ENCODE results near the gene CMIP. TPM values are rescaled to one million over a fixed set of nuclear protein-coding genes. Genes with fewer than 3 reads are reported as not detected.
A peak's percentile ranks its signal among the peaks of the same experiment; 100 is the strongest.

CMIP gene
- total RNA-seq, 1 donor from 2014 or later = 45.8 TPM

DNA sequence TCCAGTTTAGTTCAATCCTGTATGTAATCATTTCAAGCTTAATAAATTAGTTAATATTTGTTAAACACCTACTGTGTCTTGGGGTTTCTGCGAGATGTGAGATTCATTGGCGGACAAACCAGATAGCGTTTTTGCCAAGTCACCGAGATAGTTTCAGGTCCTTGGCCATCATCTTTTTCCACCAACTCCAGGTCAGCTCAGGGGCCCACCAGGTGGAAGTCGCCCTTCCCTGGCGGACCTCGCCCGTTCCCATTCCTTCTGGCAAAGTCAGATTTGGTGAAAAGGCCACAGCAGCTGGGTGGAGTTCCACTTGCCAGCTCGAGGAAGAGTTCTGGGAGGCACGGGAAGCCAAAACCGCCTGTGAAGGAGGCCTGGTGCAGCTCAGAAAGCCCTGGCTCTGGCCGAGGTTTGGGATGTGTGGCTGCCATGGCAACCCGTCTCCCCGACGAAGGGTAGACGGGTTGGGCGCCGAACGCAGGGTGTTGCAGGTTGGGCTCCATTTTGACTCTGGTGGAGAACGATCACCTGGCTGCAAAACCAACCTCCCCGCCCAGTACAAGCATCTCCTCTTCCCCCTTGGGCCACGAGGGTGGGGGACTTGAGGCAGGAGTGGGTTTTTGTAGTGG lies 39.5 kb downstream of the CMIP start:
- no peak for DNase-seq (ENCODE audit: low spot score)
- Mint-ChIP-seq H3K4me3 (no peak overlapping the region), H3K9me3 (no peaks in the 10 kb centered on the region), H3K4me1 (ENCODE audit: low read depth) (peaks cover 40% of the 10 kb centered on the region), H3K27me3 (ENCODE audit: insufficient read depth) (no peaks in the 10 kb centered on the region), H3K36me3 (ENCODE audit: low read depth) (peaks cover 17% of the 10 kb centered on the region), H3K27ac (no peak overlapping the region)
- intact Hi-C loops (cut with micrococcal nuclease) = no loop called here

DNA sequence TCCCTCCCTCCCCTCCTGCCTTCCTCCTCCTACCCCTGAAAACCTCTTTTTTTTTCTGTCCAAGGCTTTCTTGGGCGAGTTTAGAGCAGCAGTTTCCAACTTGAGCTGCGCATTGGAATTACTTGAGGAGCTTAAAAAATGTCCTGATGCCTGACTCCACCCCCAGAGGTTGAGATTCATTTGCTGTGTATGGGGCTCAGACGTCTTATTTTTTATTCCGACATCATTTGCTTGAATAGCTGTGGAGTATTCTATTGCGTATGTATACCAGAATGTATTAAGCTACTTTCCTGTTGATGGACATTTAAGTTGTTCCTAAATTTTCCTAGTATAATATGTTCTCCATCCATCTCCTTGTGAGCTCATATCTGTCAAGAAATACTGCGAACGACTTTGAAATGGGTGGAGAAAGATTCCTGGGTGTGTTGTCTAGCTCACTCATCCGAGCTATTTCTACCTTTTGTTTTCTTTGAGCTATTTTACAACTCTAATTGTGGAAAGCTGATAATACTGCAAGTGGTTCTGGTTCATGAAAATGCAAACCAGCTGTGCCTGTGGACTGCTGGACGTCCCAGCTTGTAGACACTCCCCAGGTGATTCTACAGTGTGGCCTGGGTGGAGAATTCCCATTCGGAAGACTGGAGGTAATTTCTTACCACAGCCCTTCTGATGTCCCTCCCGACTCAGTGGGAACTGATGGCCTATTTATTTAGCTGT lies 40.5 kb downstream of the CMIP start:
- Mint-ChIP-seq H3K4me3 (no peak overlapping the region), H3K27me3 (ENCODE audit: insufficient read depth) (no peaks in the 10 kb centered on the region), H3K9me3 (no peaks in the 10 kb centered on the region), H3K4me1 (ENCODE audit: low read depth) (peaks cover 31% of the 10 kb centered on the region), H3K27ac (no peak overlapping the region), H3K36me3 (ENCODE audit: low read depth) (peaks cover 10% of the 10 kb centered on the region)
- intact Hi-C loops (cut with micrococcal nuclease) = no loop called here
- DNase-seq (ENCODE audit: low spot score) = no peak

DNA sequence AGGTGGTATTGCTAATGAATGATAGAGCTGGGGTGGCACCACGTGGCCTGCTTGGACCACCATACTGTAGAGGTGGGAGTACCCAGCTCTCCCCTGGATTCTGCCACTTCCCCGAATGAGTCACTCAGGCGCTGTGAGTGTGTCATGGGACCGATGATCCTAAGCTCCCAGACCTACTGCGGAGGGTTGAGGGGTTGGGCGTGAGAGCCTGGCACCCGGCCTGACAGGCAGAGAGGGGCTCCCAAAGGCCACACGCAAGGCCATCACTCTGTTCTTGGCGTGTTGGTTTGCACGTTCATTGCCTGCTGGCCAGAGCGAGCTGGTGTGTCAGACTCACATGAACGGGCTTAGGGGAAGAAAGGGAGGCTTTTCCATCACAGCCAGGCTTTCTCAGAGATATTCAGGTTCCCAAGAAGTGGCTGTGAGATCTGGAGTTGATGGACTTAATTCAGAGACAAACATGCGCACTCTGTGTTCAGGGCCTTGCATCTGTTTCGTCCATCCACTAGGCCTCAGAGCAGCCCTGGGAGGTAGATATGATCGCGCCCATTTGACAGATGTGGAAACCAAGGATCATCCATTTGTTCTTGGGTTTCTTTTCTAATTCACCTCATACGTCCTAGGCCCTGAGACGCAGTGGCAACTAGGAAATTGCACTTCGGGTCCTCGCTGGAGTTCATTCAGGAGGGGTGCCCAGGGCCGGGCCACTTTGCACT lies 41.4 kb downstream of the CMIP start:
- intact Hi-C loops (cut with micrococcal nuclease) = no loop called here
- Mint-ChIP-seq H3K27me3 (ENCODE audit: insufficient read depth) (no peaks in the 10 kb centered on the region), H3K27ac (no peak overlapping the region), H3K4me3 (no peak overlapping the region), H3K9me3 (no peaks in the 10 kb centered on the region), H3K36me3 (ENCODE audit: low read depth) (peaks cover 10% of the 10 kb centered on the region), H3K4me1 (ENCODE audit: low read depth) (peaks cover 25% of the 10 kb centered on the region)
- no peak for DNase-seq (ENCODE audit: low spot score)

DNA sequence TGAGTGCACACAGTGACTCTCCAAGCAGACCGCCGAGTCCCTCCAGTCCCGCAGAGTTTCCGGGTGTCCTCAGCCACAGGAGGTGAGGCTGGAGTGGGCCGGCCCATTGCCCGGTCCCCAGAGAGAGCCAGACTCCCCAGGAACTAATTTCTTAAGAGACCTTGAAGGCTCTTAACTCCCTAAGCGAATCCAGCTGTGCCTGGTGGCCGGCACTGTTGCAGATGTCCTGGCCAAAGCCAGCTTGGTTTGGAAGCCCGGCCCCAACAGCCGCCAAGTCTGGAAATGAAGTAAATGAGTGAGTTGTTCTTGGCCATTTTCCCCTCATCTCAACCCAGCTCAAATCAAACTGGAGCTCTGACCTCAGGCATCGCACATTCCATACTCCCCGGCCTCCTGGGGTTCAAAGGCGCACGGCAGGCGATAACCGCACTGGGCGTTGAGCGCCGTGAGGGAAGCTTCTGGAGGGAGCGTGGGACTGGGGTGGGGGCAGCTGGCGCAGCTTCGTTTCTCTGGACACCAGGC lies 42.0 kb downstream of the CMIP start:
- Mint-ChIP-seq H3K4me1 (ENCODE audit: low read depth) (peaks cover 19% of the 10 kb centered on the region), H3K27ac (no peak overlapping the region), H3K4me3 (no peak overlapping the region), H3K36me3 (ENCODE audit: low read depth) (peaks cover 10% of the 10 kb centered on the region), H3K27me3 (ENCODE audit: insufficient read depth) (no peaks in the 10 kb centered on the region), H3K9me3 (no peaks in the 10 kb centered on the region)
- intact Hi-C loops (cut with micrococcal nuclease) = no loop called here
- no peak for DNase-seq (ENCODE audit: low spot score)

DNA sequence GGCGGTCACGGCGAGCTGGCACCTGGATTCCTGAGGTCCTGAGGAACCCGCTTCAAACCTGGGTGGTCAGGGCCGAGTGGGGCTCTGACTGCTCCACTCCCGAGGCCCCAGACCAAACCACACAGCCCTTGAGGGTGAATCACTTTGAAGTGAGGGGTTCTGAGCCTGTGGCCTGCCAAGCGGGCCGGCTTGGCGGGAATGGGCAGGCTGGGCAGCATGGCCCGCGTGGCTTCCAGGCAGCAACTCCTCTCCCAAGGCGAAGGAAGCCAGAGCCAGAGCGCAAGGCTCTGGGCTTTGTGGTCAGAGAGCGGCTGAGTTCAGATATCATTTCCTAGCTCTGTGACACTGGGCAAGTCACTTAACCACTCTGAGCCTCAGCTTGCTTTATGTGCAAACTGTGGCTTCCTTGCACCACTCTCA lies 42.7 kb downstream of the CMIP start:
- intact Hi-C loops (cut with micrococcal nuclease) = no loop called here
- no peak for DNase-seq (ENCODE audit: low spot score)
- Mint-ChIP-seq H3K27me3 (ENCODE audit: insufficient read depth) (no peaks in the 10 kb centered on the region), H3K4me1 (ENCODE audit: low read depth) (peaks cover 11% of the 10 kb centered on the region), H3K4me3 (no peak overlapping the region), H3K9me3 (no peaks in the 10 kb centered on the region), H3K27ac (no peak overlapping the region), H3K36me3 (ENCODE audit: low read depth) (peaks cover 8% of the 10 kb centered on the region)

DNA sequence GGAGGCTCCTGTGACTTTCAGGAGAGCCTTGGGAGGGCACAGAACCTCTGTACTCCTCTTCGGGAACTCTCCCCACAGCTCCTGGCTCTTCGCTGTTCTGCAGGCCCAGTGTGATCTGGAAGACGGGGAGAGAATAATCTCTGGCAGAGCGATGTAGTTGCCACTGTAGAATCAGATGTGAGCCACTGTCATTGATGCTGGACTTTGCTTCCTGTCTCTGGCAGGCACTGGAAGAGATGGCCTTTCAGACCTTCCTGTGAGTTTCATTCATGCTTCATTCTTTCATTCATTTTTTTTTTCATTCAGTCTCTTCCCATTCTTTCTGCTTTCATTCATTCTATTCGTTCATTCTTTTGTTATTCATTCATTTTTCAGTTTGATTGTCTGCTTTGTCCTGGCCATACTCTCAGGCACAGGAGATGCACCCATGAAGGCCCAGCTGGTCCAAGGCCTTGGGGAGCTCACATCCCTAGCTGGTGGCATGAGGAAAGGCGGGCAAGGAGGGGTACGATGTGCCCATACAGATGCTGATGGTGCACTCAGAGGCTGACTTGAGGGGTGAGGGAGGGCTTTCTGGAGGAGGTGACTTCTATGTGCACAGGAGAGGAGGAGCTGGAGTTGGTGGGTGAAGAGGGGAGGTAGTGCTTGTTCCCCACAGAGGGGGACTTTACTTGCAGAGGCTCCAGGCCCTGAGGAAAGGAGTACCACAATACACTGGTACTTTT lies 44.2 kb downstream of the CMIP start:
- no peaks in the 10 kb centered on the region for H3K27me3 Mint-ChIP-seq (ENCODE audit: insufficient read depth)
- peaks cover 5% of the 10 kb centered on the region for H3K4me1 Mint-ChIP-seq (ENCODE audit: low read depth)
- no peaks in the 10 kb centered on the region for H3K9me3 Mint-ChIP-seq
- DNase-seq (ENCODE audit: low spot score) = no peak
- no peak overlapping the region for H3K4me3 Mint-ChIP-seq
- no peaks in the 10 kb centered on the region for H3K36me3 Mint-ChIP-seq (ENCODE audit: low read depth)
- intact Hi-C loops (cut with micrococcal nuclease) = no loop called here
- no peak overlapping the region for H3K27ac Mint-ChIP-seq

DNA sequence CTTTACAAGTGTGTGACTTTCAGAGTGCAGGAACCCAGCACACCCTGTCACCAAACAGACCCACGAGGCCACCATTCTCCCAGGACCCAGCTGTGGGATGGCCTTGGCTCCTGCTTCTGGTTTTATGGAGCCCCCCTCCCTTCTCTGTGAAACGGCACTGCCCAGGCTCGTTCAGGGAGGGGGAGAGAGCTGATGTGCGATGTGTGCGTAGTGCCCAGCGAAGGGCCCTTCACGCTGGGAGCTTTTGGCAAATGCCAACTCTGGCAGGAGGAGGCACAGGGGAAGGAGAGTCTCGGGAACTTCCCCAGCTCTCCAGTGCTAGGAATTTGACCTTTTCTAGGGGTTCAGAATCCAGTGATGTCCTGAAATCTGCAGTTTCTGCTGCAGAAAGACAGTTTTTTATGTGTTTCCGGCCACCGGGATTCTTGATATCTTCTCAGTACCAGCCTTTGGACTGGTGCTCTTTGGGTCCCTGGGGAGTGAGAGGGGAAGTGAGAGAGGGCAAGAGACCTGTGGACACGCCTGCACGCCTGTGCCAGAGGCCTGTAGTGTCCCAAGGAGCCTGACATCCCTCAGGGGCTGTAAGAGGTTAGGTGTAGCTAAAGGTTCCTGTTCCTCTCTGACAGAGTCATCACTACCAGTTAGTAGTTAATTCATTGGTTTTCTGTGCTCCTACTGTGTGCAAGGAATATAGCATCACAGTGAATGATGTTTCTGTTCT lies 45.1 kb downstream of the CMIP start:
- intact Hi-C loops (cut with micrococcal nuclease) = no loop called here
- H3K9me3 Mint-ChIP-seq = no peaks in the 10 kb centered on the region
- no peak overlapping the region for H3K4me3 Mint-ChIP-seq
- H3K4me1 Mint-ChIP-seq (ENCODE audit: low read depth) = peaks cover 5% of the 10 kb centered on the region
- H3K36me3 Mint-ChIP-seq (ENCODE audit: low read depth) = no peaks in the 10 kb centered on the region
- no peaks in the 10 kb centered on the region for H3K27me3 Mint-ChIP-seq (ENCODE audit: insufficient read depth)
- no peak overlapping the region for H3K27ac Mint-ChIP-seq
- DNase-seq (ENCODE audit: low spot score) = no peak

DNA sequence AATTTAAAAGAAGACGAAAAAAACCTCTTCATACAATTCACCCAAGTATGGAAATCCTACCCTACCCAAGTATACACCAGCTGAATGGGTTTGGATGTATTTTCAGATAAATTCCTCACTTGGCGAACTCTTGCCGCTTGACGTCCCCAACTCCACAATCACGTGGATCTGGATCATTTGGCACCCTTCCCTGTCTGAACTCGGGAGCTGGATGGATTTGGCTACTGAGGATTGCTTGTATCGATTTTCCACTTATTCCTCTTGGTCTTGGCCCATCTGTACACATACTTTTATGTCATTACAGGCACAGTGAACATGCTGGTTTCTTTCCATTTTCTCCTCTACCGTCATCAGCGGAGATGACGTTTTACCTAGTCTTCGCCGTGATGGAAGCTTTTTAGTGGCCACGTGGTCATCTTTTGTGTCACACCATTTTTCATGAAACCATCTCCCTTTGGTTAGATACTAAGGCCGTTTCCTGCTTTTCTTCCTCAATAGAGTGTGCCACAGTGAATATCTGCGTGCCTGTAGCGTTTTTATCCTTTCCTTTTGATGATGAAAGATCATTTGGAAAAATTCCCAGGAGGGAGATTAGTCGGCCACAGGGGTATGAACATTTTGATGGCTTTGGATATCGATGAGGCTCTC lies 47.1 kb downstream of the CMIP start:
- H3K36me3 Mint-ChIP-seq (ENCODE audit: low read depth) = no peaks in the 10 kb centered on the region
- H3K9me3 Mint-ChIP-seq = no peaks in the 10 kb centered on the region
- H3K27ac Mint-ChIP-seq = no peak overlapping the region
- no peak for DNase-seq (ENCODE audit: low spot score)
- H3K27me3 Mint-ChIP-seq (ENCODE audit: insufficient read depth) = no peaks in the 10 kb centered on the region
- no peak overlapping the region for H3K4me3 Mint-ChIP-seq
- peaks cover 5% of the 10 kb centered on the region for H3K4me1 Mint-ChIP-seq (ENCODE audit: low read depth)
- intact Hi-C loops (cut with micrococcal nuclease) = no loop called here

DNA sequence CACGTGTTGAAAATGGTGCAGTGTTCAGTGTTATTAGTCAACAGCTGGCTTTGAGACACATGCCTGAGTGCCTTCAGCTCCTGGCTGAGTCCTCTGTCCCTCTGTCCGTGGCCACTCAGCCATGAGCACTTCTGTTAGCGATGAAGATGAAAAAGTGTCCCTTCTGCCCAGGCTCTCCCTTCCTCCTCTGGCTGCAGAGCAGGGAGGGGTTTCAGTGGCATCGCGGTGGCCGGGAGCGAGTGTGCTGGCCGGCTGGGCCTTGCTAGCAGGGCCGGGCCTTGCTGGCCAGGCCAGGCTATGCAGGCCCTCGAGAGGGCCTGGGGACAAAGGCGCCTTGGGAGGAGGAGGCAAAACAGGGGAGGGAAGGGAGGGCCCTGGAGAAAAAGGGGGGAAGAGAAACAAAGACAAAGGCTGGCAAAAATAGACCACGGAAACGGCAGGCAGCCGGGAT lies 47.7 kb downstream of the CMIP start:
- Mint-ChIP-seq H3K4me1 (ENCODE audit: low read depth) (peaks cover 5% of the 10 kb centered on the region), H3K9me3 (no peaks in the 10 kb centered on the region), H3K27ac (no peak overlapping the region), H3K36me3 (ENCODE audit: low read depth) (no peaks in the 10 kb centered on the region), H3K4me3 (no peak overlapping the region), H3K27me3 (ENCODE audit: insufficient read depth) (no peaks in the 10 kb centered on the region)
- no peak for DNase-seq (ENCODE audit: low spot score)
- intact Hi-C loops (cut with micrococcal nuclease) = no loop called here

DNA sequence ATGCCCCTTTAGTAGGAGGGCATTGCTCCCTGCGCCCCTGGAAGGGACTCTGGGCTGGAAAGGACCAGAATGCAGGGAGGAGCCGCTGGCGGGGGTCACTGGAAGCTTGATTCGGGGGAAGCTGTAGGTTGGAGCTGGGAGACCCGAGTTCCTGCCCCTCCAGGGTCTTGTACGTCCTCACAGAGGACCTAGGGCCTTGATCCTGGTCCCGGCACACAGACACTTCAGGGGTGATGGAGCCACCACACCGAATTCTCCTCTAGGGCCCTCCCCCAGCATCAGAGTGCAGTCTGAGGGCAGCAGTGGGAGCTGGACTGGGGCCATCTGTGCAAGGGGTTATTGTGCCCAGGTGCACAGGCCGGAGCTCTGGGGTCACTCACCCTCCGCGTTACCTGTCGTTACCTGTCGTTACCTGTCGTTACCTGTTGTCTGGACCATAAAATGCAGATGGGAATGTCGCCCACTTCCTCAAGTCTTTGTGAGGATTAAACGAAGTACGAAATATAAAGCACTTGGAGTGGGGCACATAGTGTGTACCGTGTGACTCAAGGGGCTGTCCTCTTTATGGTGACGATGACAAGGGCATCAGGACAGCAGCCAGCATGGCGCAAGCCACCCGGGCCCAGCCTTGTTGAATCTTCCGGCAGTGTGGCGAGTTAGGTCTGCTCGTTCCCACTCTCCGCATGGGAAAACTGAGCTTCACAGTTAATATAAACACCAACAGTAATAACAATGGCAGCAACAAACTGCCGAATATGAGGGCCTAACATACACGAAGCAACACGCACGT lies 48.6 kb downstream of the CMIP start:
- H3K4me1 Mint-ChIP-seq (ENCODE audit: low read depth) = peaks cover 12% of the 10 kb centered on the region
- intact Hi-C loops (cut with micrococcal nuclease) = no loop called here

DNA sequence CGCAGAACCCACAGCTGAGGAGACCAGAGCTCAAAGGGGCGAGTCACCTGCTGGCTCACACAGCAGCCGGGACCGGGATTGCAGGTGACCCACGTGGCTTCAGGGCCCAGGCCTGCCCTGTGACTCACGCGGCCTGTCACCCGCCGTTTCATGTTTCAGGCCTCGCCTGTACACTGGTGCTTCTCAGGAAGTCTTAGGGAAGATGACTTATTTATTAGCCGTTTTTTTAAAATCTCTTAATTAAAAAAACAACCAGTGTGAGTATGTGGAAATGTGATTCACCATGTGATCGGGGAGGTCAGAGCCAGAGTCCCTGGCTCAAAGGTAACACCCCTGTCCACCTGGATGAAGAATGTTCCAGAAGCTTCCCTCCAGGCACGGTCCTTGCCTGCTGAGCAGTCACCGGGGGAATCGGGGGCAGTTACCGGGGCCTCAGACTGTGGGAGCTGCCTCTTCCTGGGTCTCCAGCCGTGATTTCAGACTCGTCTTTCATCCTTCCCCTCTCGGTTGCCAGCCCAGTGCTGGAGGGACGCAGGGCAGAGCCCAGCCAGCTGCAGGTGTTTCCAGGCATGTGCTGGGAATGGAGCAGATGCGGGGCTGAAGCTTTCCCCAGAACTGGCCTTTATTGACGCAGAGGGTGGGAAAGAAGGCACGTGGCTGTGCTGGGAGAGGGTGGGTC lies 49.3 kb downstream of the CMIP start:
- Mint-ChIP-seq H3K4me3 (no peak overlapping the region), H3K9me3 (no peaks in the 10 kb centered on the region), H3K27me3 (ENCODE audit: insufficient read depth) (no peaks in the 10 kb centered on the region), H3K36me3 (ENCODE audit: low read depth) (peaks cover 2% of the 10 kb centered on the region), H3K27ac (peak overlapping the region; percentile 1), H3K4me1 (ENCODE audit: low read depth) (peaks cover 14% of the 10 kb centered on the region)
- intact Hi-C loops (cut with micrococcal nuclease) = no loop called here
- no peak for DNase-seq (ENCODE audit: low spot score)

More for the DNA sequence above, 48.6 kb downstream of the CMIP start:
- H3K27ac Mint-ChIP-seq = peak overlapping the region; percentile 1
- no peak overlapping the region for H3K4me3 Mint-ChIP-seq
- no peaks in the 10 kb centered on the region for H3K36me3 Mint-ChIP-seq (ENCODE audit: low read depth)
- H3K27me3 Mint-ChIP-seq (ENCODE audit: insufficient read depth) = no peaks in the 10 kb centered on the region
- no peaks in the 10 kb centered on the region for H3K9me3 Mint-ChIP-seq
- no peak for DNase-seq (ENCODE audit: low spot score)
